Endothelial cell of umbilical vein (primary cell): ENCODE measurements around the gene INTS1. TPM values are rescaled to one million over a fixed set of nuclear protein-coding genes. Genes with fewer than 3 reads are reported as not detected.

Experiments used
- BruUV-seq: library from RNA; stranded (reverse); fragments of 400-500 nt; replicated peaks from 2 replicates; lab custom pipeline; 2021; lab: Mats Ljungman, UMichigan
- CTCF ChIA-PET: fragments of 300-600, 350-600 bp; sonication (Branson Sonifier 250); formaldehyde crosslinking; loops from one replicate; lab custom pipeline; 2021; ENCODE audit warnings: antibody characterized with exemption, inconsistent platforms; lab: Charles Lee
- POLR2A ChIA-PET: fragments of 300-600, 350-600 bp; sonication (Branson Sonifier 250); formaldehyde crosslinking; loops from one replicate; lab custom pipeline; 2021; ENCODE audit warnings: antibody characterized with exemption, inconsistent platforms; lab: Charles Lee
- DNase-seq: peaks from one replicate; pipeline ENCODE4 v3.0.0-alpha.2; 2011; ENCODE audit warnings: low read depth, low spot score
- FAIRE-seq: peaks from 2 replicates; lab custom pipeline; 2011; peaks lifted over from hg19 to GRCh38; lab: Jason Lieb, UNC
- H2AFZ ChIP-seq: 2 replicates; pipeline ENCODE4 v1.6.0; 2012; ENCODE audit warnings: low read depth, low read length, control low read depth, inconsistent platforms
- H3K27ac ChIP-seq: 2 replicates; pipeline ENCODE4 v1.5.1; 2011; ENCODE audit warnings: low read depth, mild to moderate bottlenecking, control low read depth, low read length, moderate library complexity; ENCODE audit not compliant: insufficient read depth
- H3K27me3 ChIP-seq, 2 experiments: 2 replicates each; pipeline versions ENCODE4 v1.6.0 to v1.6.1; 2011; ENCODE audit warnings: low read length in 2 of 2, mixed read lengths in 1 of 2; ENCODE audit not compliant: control insufficient read depth in 2 of 2, insufficient read depth in 2 of 2
- H3K36me3 ChIP-seq, 2 experiments: 2 replicates in 1 of 2; 3 replicates in 1 of 2; pipeline ENCODE4 v1.5.1; 2011; ENCODE audit warnings: low read length in 2 of 2, mild to moderate bottlenecking in 1 of 2, moderate library complexity in 1 of 2; ENCODE audit not compliant: control insufficient read depth in 2 of 2, insufficient read depth in 2 of 2; ENCODE audit errors: extremely low read depth in 1 of 2
- H3K4me1 ChIP-seq: 3 replicates; pipeline ENCODE4 v1.5.1; 2011; ENCODE audit warnings: mild to moderate bottlenecking, low read length; ENCODE audit not compliant: control insufficient read depth, insufficient read depth; ENCODE audit errors: extremely low read depth
- H3K4me2 ChIP-seq: 2 replicates; pipeline ENCODE4 v1.6.1; 2011; ENCODE audit warnings: low read length, control low read depth, mixed read lengths; ENCODE audit not compliant: insufficient read depth
- H3K4me3 ChIP-seq, 3 experiments: fragments of 200-600 bp in 1 of 3; sonication (generic), shearing (Covaris generic) in 1 of 3; replicated peaks in 1 of 3; 2 replicates each; pipeline ENCODE4 v1.5.1; 2011 to 2016; ENCODE audit warnings: control low read depth in 3 of 3, low read length in 3 of 3, mild to moderate bottlenecking in 2 of 3, inconsistent platforms in 1 of 3, low read depth in 1 of 3, moderate library complexity in 1 of 3; ENCODE audit not compliant: insufficient read depth in 1 of 3
- H3K79me2 ChIP-seq: 2 replicates; pipeline ENCODE4 v1.6.0; 2012; ENCODE audit warnings: low read length, inconsistent platforms; ENCODE audit not compliant: control insufficient read depth, insufficient read depth
- H3K9ac ChIP-seq: replicated peaks from 2 replicates; pipeline ENCODE3; 2011; ENCODE audit warnings: low read length, control low read depth; ENCODE audit not compliant: insufficient read depth; ENCODE audit errors: extremely low read depth
- H3K9me1 ChIP-seq: replicated peaks from 3 replicates; pipeline ENCODE4 v1.6.0; 2011; ENCODE audit warnings: mild to moderate bottlenecking, low read length; ENCODE audit not compliant: control insufficient read depth, insufficient read depth; ENCODE audit errors: extremely low read depth
- H3K9me3 ChIP-seq: replicated peaks from 2 replicates; pipeline ENCODE4 v1.5.1; 2012; ENCODE audit warnings: low read length, inconsistent platforms; ENCODE audit not compliant: control insufficient read depth, insufficient read depth
- H4K20me1 ChIP-seq: replicated peaks from 2 replicates; pipeline ENCODE3; 2011; ENCODE audit warnings: mild to moderate bottlenecking, low read length; ENCODE audit not compliant: control insufficient read depth, insufficient read depth; ENCODE audit errors: extremely low read depth
- EZH2 ChIP-seq: IDR thresholded peaks from 2 replicates; pipeline ENCODE4 v1.6.1; 2012; ENCODE audit warnings: borderline replicate concordance, low read depth, mild to moderate bottlenecking, moderate library complexity, low read length, inconsistent platforms; ENCODE audit not compliant: severe bottlenecking
- FOS ChIP-seq: IDR thresholded peaks from 2 replicates; pipeline ENCODE4 v1.6.1; 2011; ENCODE audit warnings: mild to moderate bottlenecking, low read length, moderate library complexity, borderline replicate concordance; ENCODE audit not compliant: insufficient read depth
- GATA2 ChIP-seq: IDR thresholded peaks from 2 replicates; pipeline ENCODE4 v1.7.0; 2011; ENCODE audit warnings: low read depth, mild to moderate bottlenecking, moderate library complexity, mixed read lengths, low read length; ENCODE audit not compliant: insufficient read length, insufficient read depth
- JUN ChIP-seq: IDR thresholded peaks from 2 replicates; pipeline ENCODE4 v1.6.1; 2011; ENCODE audit warnings: borderline replicate concordance, low read depth; ENCODE audit not compliant: insufficient read length, insufficient read depth
- MYC ChIP-seq: IDR thresholded peaks from one replicate; pipeline ENCODE4 v1.6.1; 2011; ENCODE audit warnings: mild to moderate bottlenecking, low read depth, low read length
- POLR2A ChIP-seq: IDR thresholded peaks from 2 replicates; pipeline ENCODE4 v1.6.1; 2012; ENCODE audit warnings: low read depth, mild to moderate bottlenecking, control low read depth, low read length
- POLR2AphosphoS5 ChIP-seq: IDR thresholded peaks from 2 replicates; pipeline ENCODE4 v1.6.1; 2012; ENCODE audit warnings: low read depth, mild to moderate bottlenecking, control low read depth, low read length, moderate library complexity; ENCODE audit not compliant: insufficient read depth
- dilution Hi-C: fragments of 300-500 bp; cut with MboI; formaldehyde crosslinking; loops from one replicate; pipeline ENCODE4 v1.15.0; 2019; ENCODE audit warnings: low sequenced_read_pairs; ENCODE audit not compliant: extremely low pct_ligation_motif_present
- intact Hi-C: fragments of 100-400 bp; cut with micrococcal nuclease; formaldehyde crosslinking; loops from one replicate; pipeline ENCODE4 v1.10.0; 2022
- polyA plus RNA-seq, 4 experiments: library from polyadenylated mRNA; depleted of rRNA in 3 of 4; stranded (reverse) in 3 of 4; unstranded in 1 of 4; fragments of >200 nt; gene quantifications; 2 replicates each; pipeline versions ENCODE4 v1.2.1 to v1.2.3, GENCODE V29; 2011 to 2012; ENCODE audit warnings: missing spikeins in 1 of 4
- total RNA-seq: library from RNA; stranded (reverse); gene quantifications from 2 replicates; pipeline ENCODE4 v1.2.3, GENCODE V29; 2021
- TF ChIP-seq, protein P1 (sequence below): IDR thresholded peaks from 2 replicates; pipeline ENCODE4 v1.6.1; 2011; ENCODE audit not compliant: insufficient read depth, insufficient read length
- TF ChIP-seq, protein P2 (sequence below), 2 donors: IDR thresholded peaks; 1 replicate in 1 of 2; 2 replicates in 1 of 2; pipeline ENCODE4 v1.5.1; 2011; ENCODE audit warnings: low read length in 2 of 2, mild to moderate bottlenecking in 2 of 2, moderate library complexity in 2 of 2, control low read depth in 1 of 2, inconsistent platforms in 1 of 2, low read depth in 1 of 2; ENCODE audit not compliant: insufficient read depth in 1 of 2; ENCODE audit errors: extremely low read depth in 1 of 2

The INTS1 gene
- total and polyA plus RNA-seq, 2 donors (not counting 3 experiments of a cell fraction or from before 2014, with no cell fraction given), result 57.8 to 116 TPM

DNA sequence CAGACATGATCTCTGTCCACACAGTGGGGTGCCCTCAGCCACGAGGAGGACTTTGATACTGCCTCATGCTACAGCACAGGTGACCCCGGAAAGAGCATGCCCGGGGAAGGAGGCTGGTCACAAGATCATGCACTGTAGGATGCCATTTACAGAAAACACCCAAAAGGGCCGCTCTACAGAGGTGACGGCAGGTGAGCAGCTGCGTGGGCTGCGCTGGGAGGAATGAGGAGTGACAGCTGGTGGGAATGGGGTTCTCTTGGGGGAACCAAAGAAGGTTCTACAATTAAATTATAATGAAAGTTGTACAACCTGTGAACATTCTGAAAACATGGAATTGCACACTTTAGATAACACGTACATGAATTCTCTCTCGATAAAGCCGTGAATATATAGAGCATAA lies 12.0 kb downstream of the INTS1 start:
- H3K27me3 ChIP-seq, result no peaks in the 10 kb centered on the region
- no peaks in the 10 kb centered on the region for H3K79me2 ChIP-seq
- H3K4me3 ChIP-seq, result no peak overlapping the region
- H3K9me3 ChIP-seq, result no peaks in the 10 kb centered on the region
- peaks cover 7 to 49% of the 10 kb centered on the region in 2 experiments for H3K36me3 ChIP-seq
- FAIRE-seq (no peak), DNase-seq (no peak)
- no peaks in the 10 kb centered on the region for H4K20me1 ChIP-seq
- H3K9ac ChIP-seq, result no peak overlapping the region
- ChIA-PET CTCF (no interaction called here), POLR2A (no interaction called here)
- no peaks in the 10 kb centered on the region for H3K9me1 ChIP-seq
- no TSS peak for BruUV-seq
- H3K4me1 ChIP-seq, result no peaks in the 10 kb centered on the region
- no peak overlapping the region for H2AFZ ChIP-seq
- no peak overlapping the region for H3K4me2 ChIP-seq
- TF ChIP-seq GATA2, result no peak
- TF ChIP-seq MYC, result no peak
- TF ChIP-seq, protein P1, sequence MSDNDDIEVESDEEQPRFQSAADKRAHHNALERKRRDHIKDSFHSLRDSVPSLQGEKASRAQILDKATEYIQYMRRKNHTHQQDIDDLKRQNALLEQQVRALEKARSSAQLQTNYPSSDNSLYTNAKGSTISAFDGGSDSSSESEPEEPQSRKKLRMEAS, result no peak
- TF ChIP-seq POLR2A, result no peak
- no peak for TF ChIP-seq EZH2
- no peak for TF ChIP-seq FOS
- no peak for TF ChIP-seq POLR2AphosphoS5
- TF ChIP-seq JUN, result no peak
- TF ChIP-seq, protein P2, sequence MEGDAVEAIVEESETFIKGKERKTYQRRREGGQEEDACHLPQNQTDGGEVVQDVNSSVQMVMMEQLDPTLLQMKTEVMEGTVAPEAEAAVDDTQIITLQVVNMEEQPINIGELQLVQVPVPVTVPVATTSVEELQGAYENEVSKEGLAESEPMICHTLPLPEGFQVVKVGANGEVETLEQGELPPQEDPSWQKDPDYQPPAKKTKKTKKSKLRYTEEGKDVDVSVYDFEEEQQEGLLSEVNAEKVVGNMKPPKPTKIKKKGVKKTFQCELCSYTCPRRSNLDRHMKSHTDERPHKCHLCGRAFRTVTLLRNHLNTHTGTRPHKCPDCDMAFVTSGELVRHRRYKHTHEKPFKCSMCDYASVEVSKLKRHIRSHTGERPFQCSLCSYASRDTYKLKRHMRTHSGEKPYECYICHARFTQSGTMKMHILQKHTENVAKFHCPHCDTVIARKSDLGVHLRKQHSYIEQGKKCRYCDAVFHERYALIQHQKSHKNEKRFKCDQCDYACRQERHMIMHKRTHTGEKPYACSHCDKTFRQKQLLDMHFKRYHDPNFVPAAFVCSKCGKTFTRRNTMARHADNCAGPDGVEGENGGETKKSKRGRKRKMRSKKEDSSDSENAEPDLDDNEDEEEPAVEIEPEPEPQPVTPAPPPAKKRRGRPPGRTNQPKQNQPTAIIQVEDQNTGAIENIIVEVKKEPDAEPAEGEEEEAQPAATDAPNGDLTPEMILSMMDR (IDR thresholded peaks at IDR 0.05; ENCODE audit: extremely low read depth in 1 of 2, insufficient read depth in 1 of 2, low read depth in 1 of 2, low read length in 2 of 2), result no peak
- intact Hi-C loops (no loop called here), dilution Hi-C loops (no loop called here)
- no peak overlapping the region for H3K27ac ChIP-seq
